SJCRH30 (cell line): ENCODE results near the gene TAF11L2. TPM values are rescaled to one million over a fixed set of nuclear protein-coding genes. Genes with fewer than 3 reads are reported as not detected.
"Not testable (repeated sequence)": the region's sequence is repeated elsewhere in the genome, so short reads cannot be mapped to it uniquely, and the experiment has no call there.

ENCODE experiments used
- DNase-seq, 2 experiments: peaks; one replicate each; pipeline ENCODE4 v3.0.0-alpha.2; 2015 to 2020
- H3K27ac ChIP-seq: fragments of 250-450 bp; sonication (Bioruptor Pico); 2 replicates; pipeline ENCODE4 v1.5.1; 2020; ENCODE audit warnings: mild to moderate bottlenecking, moderate library complexity
- H3K27me3 ChIP-seq: fragments of 250-450 bp; sonication (Bioruptor Pico); 2 replicates; pipeline ENCODE4 v1.5.1; 2020; ENCODE audit warnings: mild to moderate bottlenecking, moderate library complexity
- H3K36me3 ChIP-seq: fragments of 250-450 bp; sonication (Bioruptor Pico); 2 replicates; pipeline ENCODE4 v1.5.1; 2020; ENCODE audit warnings: mild to moderate bottlenecking, moderate library complexity
- H3K4me1 ChIP-seq: fragments of 250-450 bp; sonication (Bioruptor Pico); 2 replicates; pipeline ENCODE4 v1.5.1; 2020; ENCODE audit warnings: mild to moderate bottlenecking, moderate library complexity
- H3K4me3 ChIP-seq: fragments of 250-450 bp; sonication (Bioruptor Pico); 2 replicates; pipeline ENCODE4 v1.5.1; 2020; ENCODE audit warnings: mild to moderate bottlenecking, moderate library complexity
- H3K9me3 ChIP-seq: fragments of 250-450 bp; sonication (Bioruptor Pico); replicated peaks from 2 replicates; pipeline ENCODE4 v1.5.1; 2020; ENCODE audit warnings: mild to moderate bottlenecking, moderate library complexity
- total RNA-seq: library from RNA; depleted of rRNA; stranded (reverse); fragments of >200 nt; shearing (Covaris generic); gene quantifications from 2 replicates; pipeline ENCODE4 v1.2.3, GENCODE V29; 2014; rRNA removed

Gene TAF11L2
- total RNA-seq, 1 experiment from 2014 or later, result not detected

DNA sequence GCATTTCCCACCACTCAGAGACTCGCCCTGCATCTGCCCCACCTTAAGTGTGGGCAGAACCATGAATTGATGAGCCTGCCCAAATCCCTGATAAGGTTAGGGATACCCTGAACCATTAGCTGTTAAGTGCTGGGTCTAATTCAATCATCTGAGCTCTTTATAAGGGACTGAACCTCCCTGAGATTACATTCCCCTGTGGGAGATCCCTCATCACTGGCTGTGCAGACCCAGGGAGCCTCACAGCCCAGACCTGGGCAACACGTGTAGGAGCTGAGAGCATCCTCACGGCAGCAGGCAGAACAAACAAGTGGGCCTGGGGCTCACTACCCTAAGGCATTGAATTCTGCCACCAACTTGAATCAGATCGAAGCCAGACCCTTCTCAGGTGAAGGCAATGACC is 585 bp upstream of the TAF11L2 start:
- no peaks in the 10 kb centered on the region for H3K36me3 ChIP-seq
- H3K4me1 ChIP-seq, result no peaks in the 10 kb centered on the region
- H3K4me3 ChIP-seq, result no peak overlapping the region
- no peaks in the 10 kb centered on the region for H3K27me3 ChIP-seq
- DNase-seq, result no peak
- H3K27ac ChIP-seq, result no peak overlapping the region
- no peaks in the 10 kb centered on the region for H3K9me3 ChIP-seq

DNA sequence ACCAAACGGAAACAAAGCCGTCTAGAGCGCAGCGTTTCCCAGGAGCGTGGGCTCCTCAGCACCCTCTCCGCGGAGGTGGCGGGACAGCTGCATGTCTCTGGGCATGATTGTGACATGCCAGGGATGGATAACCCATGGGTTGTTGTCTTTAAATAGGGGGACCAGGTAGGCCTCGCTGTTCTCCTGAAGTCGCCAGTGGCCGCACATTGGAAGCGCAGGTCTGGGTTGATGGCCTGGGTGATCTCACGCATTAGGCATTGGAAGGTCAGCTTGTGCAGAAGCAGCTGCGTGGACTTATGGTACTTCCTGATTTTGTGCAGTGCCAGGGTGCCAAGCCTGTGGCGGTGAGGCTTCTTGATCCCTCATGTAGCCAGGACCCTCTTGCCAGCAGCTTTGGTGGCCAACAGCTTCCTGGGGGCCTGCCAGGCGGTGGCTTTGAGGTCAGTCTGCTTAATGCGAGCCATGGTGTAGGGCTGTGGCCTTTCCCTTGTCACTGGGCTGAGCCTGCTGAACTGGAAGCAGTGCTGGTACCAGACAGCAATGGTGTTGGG is 13.8 kb downstream of the TAF11L2 start:
- Histone ChIP-seq H3K27me3 (no peaks in the 10 kb centered on the region), H3K27ac (no peak overlapping the region), H3K9me3 (no peaks in the 10 kb centered on the region), H3K4me1 (no peaks in the 10 kb centered on the region), H3K4me3 (no peak overlapping the region), H3K36me3 (no peaks in the 10 kb centered on the region)
- DNase-seq, result no peak

DNA sequence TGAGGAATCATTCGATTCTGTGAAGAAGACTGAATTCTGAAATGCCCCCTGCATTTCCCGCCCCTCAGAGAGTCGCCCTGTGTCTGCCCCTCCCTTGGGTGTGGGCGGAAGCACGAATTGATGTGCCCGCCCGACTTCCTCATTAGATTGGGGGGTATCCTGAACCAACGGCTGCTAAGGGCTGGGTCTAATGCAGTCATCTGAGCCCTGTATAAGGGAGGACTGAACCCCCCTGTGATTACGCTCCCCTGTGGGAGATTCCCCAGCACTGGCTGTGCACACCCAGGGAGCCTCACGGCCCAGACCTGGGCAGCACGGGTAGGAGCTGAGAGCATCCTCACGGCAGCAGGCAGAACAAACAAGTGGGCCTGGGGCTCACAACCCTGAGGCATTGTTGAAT is 19.5 kb downstream of the TAF11L2 start:
- not testable (repeated sequence) for H3K36me3 ChIP-seq, H3K27me3 ChIP-seq, H3K27ac ChIP-seq, H3K4me3 ChIP-seq, H3K9me3 ChIP-seq, H3K4me1 ChIP-seq
- DNase-seq, result peak in 1 of 2 experiments; percentile 7

DNA sequence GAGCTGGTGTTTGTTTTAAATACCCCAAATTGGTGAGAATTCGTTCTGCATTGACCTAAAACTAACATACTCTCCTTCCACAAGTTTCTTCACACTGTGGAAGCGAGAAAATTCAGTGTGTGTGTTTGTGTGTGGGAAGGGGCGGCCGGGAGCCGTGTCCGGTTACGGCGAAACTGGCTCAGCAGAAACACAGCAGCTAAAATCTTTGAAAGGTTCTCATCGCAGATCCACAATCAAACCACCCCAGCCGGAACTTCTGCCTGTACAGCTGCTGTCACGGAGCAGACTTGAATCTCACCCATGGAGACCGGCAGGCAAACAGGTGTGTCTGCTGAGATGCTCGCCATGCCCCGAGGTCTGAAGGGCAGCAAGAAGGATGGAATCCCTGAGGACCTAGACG is 20.0 kb downstream of the TAF11L2 start, which contains the start of gene TAF11L3:
Gene TAF11L3, plus strand, starts transcription at position 301 of the 400 bp plus-strand sequence.
- not testable (repeated sequence) for H3K36me3 ChIP-seq, H3K27ac ChIP-seq, H3K9me3 ChIP-seq, DNase-seq, H3K4me1 ChIP-seq, H3K4me3 ChIP-seq, H3K27me3 ChIP-seq

DNA sequence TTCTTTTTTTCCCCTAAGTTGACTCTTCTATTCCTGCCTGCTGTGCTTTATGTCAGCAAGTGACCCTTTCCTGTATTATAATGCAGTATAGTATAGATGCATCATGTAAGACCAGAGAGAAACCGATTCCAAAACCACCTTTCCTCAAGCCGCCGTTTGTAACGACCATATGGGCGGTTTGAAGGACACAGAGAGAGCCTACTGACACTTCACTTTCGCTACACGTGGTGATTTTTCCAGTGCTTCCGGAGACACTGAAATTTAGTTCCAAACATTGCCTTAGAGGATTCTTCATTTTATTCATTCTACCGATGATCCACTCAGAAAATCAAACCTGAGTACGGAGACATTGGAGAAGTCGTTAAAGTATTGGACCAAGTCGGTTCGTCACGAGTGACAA is 21.5 kb downstream of the TAF11L2 start:
- H3K27ac ChIP-seq, DNase-seq, H3K27me3 ChIP-seq, H3K36me3 ChIP-seq, H3K4me3 ChIP-seq, H3K4me1 ChIP-seq, H3K9me3 ChIP-seq: not testable (repeated sequence)

DNA sequence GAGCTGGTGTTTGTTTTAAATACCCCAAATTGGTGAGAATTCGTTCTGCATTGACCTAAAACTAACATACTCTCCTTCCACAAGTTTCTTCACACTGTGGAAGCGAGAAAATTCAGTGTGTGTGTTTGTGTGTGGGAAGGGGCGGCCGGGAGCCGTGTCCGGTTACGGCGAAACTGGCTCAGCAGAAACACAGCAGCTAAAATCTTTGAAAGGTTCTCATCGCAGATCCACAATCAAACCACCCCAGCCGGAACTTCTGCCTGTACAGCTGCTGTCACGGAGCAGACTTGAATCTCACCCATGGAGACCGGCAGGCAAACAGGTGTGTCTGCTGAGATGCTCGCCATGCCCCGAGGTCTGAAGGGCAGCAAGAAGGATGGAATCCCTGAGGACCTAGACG is 23.5 kb downstream of the TAF11L2 start, which contains the start of gene TAF11L4:
Gene TAF11L4, plus strand, starts transcription at position 301 of the 400 bp plus-strand sequence.
- not testable (repeated sequence) for H3K27me3 ChIP-seq, H3K4me3 ChIP-seq, H3K4me1 ChIP-seq, H3K36me3 ChIP-seq, DNase-seq, H3K27ac ChIP-seq, H3K9me3 ChIP-seq

DNA sequence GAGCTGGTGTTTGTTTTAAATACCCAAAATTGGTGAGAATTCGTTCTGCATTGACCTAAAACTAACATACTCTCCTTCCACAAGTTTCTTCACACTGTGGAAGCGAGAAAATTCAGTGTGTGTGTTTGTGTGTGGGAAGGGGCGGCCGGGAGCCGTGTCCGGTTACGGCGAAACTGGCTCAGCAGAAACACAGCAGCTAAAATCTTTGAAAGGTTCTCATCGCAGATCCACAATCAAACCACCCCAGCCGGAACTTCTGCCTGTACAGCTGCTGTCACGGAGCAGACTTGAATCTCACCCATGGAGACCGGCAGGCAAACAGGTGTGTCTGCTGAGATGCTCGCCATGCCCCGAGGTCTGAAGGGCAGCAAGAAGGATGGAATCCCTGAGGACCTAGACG is 26.9 kb downstream of the TAF11L2 start, which contains the start of gene TAF11L5:
Gene TAF11L5, plus strand, starts transcription at position 301 of the 400 bp plus-strand sequence.
- not testable (repeated sequence) for H3K9me3 ChIP-seq, H3K27me3 ChIP-seq, H3K27ac ChIP-seq, DNase-seq, H3K4me3 ChIP-seq, H3K36me3 ChIP-seq, H3K4me1 ChIP-seq

DNA sequence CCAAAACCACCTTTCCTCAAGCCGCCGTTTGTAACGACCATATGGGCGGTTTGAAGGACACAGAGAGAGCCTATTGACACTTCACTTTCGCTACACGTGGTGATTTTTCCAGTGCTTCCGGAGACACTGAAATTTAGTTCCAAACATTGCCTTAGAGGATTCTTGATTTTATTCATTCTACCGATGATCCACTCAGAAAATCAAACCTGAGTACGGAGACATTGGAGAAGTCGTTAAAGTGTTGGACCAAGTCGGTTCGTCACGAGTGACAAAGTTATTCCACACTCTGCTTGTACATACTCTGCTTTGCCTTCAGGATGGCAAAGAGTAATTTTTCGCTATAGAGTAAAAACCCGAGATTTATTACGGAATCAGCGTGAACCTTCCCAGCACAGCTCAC is 28.5 kb downstream of the TAF11L2 start:
- peak in 1 of 2 experiments; percentile 6 for DNase-seq
- not testable (repeated sequence) for H3K4me1 ChIP-seq, H3K9me3 ChIP-seq, H3K36me3 ChIP-seq, H3K27ac ChIP-seq, H3K4me3 ChIP-seq, H3K27me3 ChIP-seq

DNA sequence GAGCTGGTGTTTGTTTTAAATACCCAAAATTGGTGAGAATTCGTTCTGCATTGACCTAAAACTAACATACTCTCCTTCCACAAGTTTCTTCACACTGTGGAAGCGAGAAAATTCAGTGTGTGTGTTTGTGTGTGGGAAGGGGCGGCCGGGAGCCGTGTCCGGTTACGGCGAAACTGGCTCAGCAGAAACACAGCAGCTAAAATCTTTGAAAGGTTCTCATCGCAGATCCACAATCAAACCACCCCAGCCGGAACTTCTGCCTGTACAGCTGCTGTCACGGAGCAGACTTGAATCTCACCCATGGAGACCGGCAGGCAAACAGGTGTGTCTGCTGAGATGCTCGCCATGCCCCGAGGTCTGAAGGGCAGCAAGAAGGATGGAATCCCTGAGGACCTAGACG is 30.3 kb downstream of the TAF11L2 start, which contains the start of gene TAF11L6:
Gene TAF11L6, plus strand, starts transcription at position 301 of the 400 bp plus-strand sequence.
- H3K9me3 ChIP-seq, H3K36me3 ChIP-seq, H3K27ac ChIP-seq, H3K27me3 ChIP-seq, H3K4me1 ChIP-seq, DNase-seq, H3K4me3 ChIP-seq: not testable (repeated sequence)

Other genes with a start within 250 kb of the TAF11L2 start
- not detected in 2 replicates for gene TAF11L3, start 20.1 kb downstream of the TAF11L2 start, total RNA-seq
- gene TAF11L4, start 23.6 kb downstream of the TAF11L2 start, total RNA-seq, result not detected in 2 replicates
- gene TAF11L5, start 27.0 kb downstream of the TAF11L2 start, total RNA-seq, result not detected in 2 replicates
- gene TAF11L6, start 30.4 kb downstream of the TAF11L2 start, total RNA-seq, result not detected in 2 replicates
- gene TAF11L7, start 87.5 kb downstream of the TAF11L2 start, total RNA-seq, result not detected in 2 replicates
- not detected in 2 replicates for gene TAF11L8, start 92.7 kb downstream of the TAF11L2 start, total RNA-seq
- gene TAF11L9, start 96.2 kb downstream of the TAF11L2 start, total RNA-seq, result not detected in 2 replicates
- gene TAF11L10, start 99.6 kb downstream of the TAF11L2 start, total RNA-seq, result not detected in 2 replicates
- not detected in 2 replicates for gene TAF11L11, start 106.0 kb downstream of the TAF11L2 start, total RNA-seq
- gene TAF11L12, start 112.2 kb downstream of the TAF11L2 start, total RNA-seq, result 0.15 TPM in 1 of 2 replicates, not detected in the other
- gene TAF11L13, start 133.9 kb downstream of the TAF11L2 start, total RNA-seq, result not detected in 2 replicates
- gene TAF11L14, start 136.2 kb downstream of the TAF11L2 start, total RNA-seq, result not detected in 2 replicates